GM12864 (cell line): ENCODE results near the gene GALT.

ENCODE experiments used
- DNase-seq: peaks from one replicate; pipeline ENCODE4 v3.0.0-alpha.2; 2011; ENCODE audit warnings: low read depth
- H3K4me3 ChIP-seq: 2 replicates; pipeline ENCODE4 v1.5.1; 2011; ENCODE audit warnings: mild to moderate bottlenecking, low read depth, low read length, control low read depth
- TF ChIP-seq, protein P1 (sequence below): IDR thresholded peaks from 2 replicates; pipeline ENCODE4 v1.5.1; 2011; ENCODE audit warnings: low read depth, mild to moderate bottlenecking, moderate library complexity, low read length, control low read depth, inconsistent platforms; ENCODE audit errors: missing control alignments

GALT gene

DNA sequence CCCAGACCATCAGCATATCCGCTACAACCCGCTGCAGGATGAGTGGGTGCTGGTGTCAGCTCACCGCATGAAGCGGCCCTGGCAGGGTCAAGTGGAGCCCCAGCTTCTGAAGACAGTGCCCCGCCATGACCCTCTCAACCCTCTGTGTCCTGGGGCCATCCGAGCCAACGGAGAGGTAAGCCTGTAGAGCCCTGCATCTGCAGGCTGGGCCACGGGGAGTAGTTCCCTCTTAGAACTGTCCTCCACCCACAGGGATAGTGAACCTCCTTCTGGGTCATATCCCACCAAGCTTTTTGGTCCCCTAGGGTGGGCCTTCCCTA is 569 bp downstream of the GALT start:
- no peak for DNase-seq
- peak overlapping the region; percentile 81 for H3K4me3 ChIP-seq
- TF ChIP-seq, protein P1, sequence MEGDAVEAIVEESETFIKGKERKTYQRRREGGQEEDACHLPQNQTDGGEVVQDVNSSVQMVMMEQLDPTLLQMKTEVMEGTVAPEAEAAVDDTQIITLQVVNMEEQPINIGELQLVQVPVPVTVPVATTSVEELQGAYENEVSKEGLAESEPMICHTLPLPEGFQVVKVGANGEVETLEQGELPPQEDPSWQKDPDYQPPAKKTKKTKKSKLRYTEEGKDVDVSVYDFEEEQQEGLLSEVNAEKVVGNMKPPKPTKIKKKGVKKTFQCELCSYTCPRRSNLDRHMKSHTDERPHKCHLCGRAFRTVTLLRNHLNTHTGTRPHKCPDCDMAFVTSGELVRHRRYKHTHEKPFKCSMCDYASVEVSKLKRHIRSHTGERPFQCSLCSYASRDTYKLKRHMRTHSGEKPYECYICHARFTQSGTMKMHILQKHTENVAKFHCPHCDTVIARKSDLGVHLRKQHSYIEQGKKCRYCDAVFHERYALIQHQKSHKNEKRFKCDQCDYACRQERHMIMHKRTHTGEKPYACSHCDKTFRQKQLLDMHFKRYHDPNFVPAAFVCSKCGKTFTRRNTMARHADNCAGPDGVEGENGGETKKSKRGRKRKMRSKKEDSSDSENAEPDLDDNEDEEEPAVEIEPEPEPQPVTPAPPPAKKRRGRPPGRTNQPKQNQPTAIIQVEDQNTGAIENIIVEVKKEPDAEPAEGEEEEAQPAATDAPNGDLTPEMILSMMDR, result no peak

DNA sequence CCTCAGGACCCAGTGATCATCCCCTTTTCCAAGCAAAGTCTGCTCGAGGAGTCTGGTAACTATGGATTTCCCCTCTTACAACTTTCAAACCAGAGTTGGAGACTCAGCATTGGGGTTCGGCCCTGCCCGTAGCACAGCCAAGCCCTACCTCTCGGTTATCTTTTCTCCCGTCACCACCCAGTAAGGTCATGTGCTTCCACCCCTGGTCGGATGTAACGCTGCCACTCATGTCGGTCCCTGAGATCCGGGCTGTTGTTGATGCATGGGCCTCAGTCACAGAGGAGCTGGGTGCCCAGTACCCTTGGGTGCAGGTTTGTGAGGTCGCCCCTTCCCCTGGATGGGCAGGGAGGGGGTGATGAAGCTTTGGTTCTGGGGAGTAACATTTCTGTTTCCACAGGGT is 1.2 kb downstream of the GALT start:
- no peak for DNase-seq

DNA sequence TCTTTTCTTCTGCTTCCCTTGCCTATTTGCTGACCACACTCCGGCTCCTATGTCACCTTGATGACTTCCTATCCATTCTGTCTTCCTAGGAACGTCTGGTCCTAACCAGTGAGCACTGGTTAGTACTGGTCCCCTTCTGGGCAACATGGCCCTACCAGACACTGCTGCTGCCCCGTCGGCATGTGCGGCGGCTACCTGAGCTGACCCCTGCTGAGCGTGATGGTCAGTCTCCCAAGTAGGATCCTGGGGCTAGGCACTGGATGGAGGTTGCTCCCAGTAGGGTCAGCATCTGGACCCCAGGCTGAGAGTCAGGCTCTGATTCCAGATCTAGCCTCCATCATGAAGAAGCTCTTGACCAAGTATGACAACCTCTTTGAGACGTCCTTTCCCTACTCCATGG is 2.2 kb downstream of the GALT start:
- TF ChIP-seq, protein P1, result no peak
- DNase-seq, result no peak
- no peak overlapping the region for H3K4me3 ChIP-seq

More for the DNA sequence above, 1.2 kb downstream of the GALT start:
- TF ChIP-seq, protein P1, result no peak
- peak overlapping the region; percentile 81 for H3K4me3 ChIP-seq

DNA sequence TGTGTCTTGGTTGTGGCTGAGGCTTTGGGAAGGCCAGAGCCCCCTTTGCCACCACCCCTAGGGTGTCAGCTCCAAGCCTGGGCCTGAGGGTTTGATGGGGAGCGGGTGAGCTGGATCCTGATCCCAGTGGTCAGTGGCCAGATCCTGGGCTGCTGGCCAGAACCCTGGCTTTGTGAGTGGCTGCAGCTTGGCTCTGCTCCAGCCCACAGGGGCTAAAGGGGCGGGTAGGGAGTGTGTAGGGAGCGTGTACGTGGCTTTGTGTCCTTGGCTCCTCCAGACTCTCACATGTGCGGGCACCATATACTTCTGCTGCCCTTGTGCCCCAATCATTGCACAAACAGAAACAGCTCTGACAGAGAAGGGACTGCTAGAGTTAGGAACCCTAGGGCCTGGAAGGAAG is 4.3 kb downstream of the GALT start:
- DNase-seq, result no peak
- H3K4me3 ChIP-seq, result no peak overlapping the region
- TF ChIP-seq, protein P1, result no peak

DNA sequence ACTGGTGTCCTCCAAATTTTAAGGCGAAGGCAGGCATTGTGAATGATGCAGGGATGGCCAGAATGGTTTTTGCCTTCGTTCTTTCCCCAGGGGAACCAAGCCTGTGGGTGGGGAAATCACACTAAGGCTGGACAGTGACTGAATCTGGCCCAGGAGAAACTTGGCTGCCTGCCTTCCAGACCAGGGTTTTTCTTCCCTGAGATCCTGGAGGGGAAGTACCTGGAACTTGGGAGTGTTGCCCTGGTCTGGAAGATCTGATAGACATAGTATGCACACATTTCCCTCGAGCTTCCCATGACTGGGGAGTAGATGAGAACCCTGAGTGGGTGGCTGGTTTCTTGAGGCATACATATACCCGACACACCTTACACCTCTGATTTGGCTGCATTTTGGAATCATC is 4.8 kb downstream of the GALT start:
- no peak for DNase-seq
- TF ChIP-seq, protein P1, result no peak
- H3K4me3 ChIP-seq, result no peak overlapping the region

DNA sequence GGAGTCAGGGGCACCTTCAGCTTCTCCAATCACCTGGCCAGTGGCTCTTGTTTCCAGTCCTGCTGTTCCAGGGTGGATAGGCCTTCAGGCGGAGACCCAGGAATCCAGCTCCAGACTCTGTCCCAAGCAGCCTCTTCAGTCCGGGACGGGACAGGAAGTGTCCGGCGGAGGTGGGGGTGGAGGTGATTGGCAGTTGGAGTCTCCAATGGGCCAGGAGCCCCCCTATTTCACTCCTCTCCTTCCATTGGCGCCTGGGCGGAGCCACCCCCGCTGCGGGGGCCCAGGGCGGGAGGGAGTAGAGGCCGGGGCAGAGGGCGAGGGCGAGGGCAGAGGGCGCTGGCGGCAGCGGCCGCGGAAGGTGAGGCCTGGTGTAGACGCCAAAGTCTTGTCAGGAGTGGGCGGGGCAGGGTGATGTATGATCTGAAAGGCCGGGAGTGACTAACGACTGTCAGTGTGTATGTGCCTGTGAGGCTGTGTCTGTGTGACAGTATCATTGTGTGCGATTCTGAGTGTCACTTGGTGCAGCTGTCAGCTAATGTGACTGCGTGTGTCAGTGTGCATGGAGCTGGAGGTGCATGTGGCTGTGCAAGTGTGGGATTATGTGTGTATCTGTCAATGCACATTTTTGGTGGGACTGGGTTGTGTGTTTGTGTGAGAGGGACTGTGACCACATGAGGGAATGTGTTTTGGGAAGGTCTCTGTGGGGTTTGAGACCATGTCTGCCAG is 5.6 kb downstream of the GALT start, which contains the start of gene IL11RA:
Gene IL11RA (plus strand): TSS at position 310 of the 726 bp plus-strand sequence. CDS start 3,033 bp downstream, outside the sequence.
- TF ChIP-seq, protein P1, result no peak
- no peak for DNase-seq
- H3K4me3 ChIP-seq, result no peak within 1 kb of the TSS

DNA sequence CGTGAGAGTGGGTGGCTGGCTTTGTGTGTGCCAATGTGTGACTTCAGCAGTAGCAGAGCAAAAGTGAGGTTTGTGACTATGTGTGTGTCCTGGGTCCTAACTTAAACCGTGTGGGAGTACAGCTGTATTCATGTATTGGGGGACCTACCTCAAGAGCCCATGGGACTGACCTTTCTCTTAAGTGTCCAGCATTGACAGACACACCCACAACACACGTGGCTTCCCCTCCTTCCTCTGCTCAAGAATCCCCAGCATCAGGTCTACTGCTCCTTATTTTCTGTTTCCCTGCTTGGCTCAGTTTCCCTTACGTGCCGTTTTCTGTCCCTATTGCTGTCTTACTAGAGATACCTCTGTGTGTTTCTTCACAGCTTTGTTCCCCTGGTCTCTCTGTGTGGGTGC is 6.1 kb downstream of the GALT start:
- TF ChIP-seq, protein P1, result no peak
- no peak overlapping the region for H3K4me3 ChIP-seq
- DNase-seq, result no peak
